Endothelial cell of umbilical vein (primary cell): ENCODE data around the gene AKAP8L. TPM values are rescaled to one million over a fixed set of nuclear protein-coding genes. Genes with fewer than 3 reads are reported as not detected.

Source experiments
- BruUV-seq: library from RNA; stranded (reverse); fragments of 400-500 nt; replicated peaks from 2 replicates; lab custom pipeline; 2021; lab: Mats Ljungman, UMichigan
- CTCF ChIA-PET: fragments of 300-600, 350-600 bp; sonication (Branson Sonifier 250); formaldehyde crosslinking; loops from one replicate; lab custom pipeline; 2021; ENCODE audit warnings: antibody characterized with exemption, inconsistent platforms; lab: Charles Lee
- POLR2A ChIA-PET: fragments of 300-600, 350-600 bp; sonication (Branson Sonifier 250); formaldehyde crosslinking; loops from one replicate; lab custom pipeline; 2021; ENCODE audit warnings: antibody characterized with exemption, inconsistent platforms; lab: Charles Lee
- DNase-seq: peaks from one replicate; pipeline ENCODE4 v3.0.0-alpha.2; 2011; ENCODE audit warnings: low read depth, low spot score
- FAIRE-seq: peaks from 2 replicates; lab custom pipeline; 2011; peaks lifted over from hg19 to GRCh38; lab: Jason Lieb, UNC
- H2AFZ ChIP-seq: 2 replicates; pipeline ENCODE4 v1.6.0; 2012; ENCODE audit warnings: low read depth, low read length, control low read depth, inconsistent platforms
- H3K27ac ChIP-seq: 2 replicates; pipeline ENCODE4 v1.5.1; 2011; ENCODE audit warnings: low read depth, mild to moderate bottlenecking, control low read depth, low read length, moderate library complexity; ENCODE audit not compliant: insufficient read depth
- H3K27me3 ChIP-seq, 2 experiments: 2 replicates each; pipeline versions ENCODE4 v1.6.0 to v1.6.1; 2011; ENCODE audit warnings: low read length in 2 of 2, mixed read lengths in 1 of 2; ENCODE audit not compliant: control insufficient read depth in 2 of 2, insufficient read depth in 2 of 2
- H3K36me3 ChIP-seq, 2 experiments: 2 replicates in 1 of 2; 3 replicates in 1 of 2; pipeline ENCODE4 v1.5.1; 2011; ENCODE audit warnings: low read length in 2 of 2, mild to moderate bottlenecking in 1 of 2, moderate library complexity in 1 of 2; ENCODE audit not compliant: control insufficient read depth in 2 of 2, insufficient read depth in 2 of 2; ENCODE audit errors: extremely low read depth in 1 of 2
- H3K4me1 ChIP-seq: 3 replicates; pipeline ENCODE4 v1.5.1; 2011; ENCODE audit warnings: mild to moderate bottlenecking, low read length; ENCODE audit not compliant: control insufficient read depth, insufficient read depth; ENCODE audit errors: extremely low read depth
- H3K4me2 ChIP-seq: 2 replicates; pipeline ENCODE4 v1.6.1; 2011; ENCODE audit warnings: low read length, control low read depth, mixed read lengths; ENCODE audit not compliant: insufficient read depth
- H3K4me3 ChIP-seq, 3 experiments: fragments of 200-600 bp in 1 of 3; sonication (generic), shearing (Covaris generic) in 1 of 3; replicated peaks in 1 of 3; 2 replicates each; pipeline ENCODE4 v1.5.1; 2011 to 2016; ENCODE audit warnings: control low read depth in 3 of 3, low read length in 3 of 3, mild to moderate bottlenecking in 2 of 3, inconsistent platforms in 1 of 3, low read depth in 1 of 3, moderate library complexity in 1 of 3; ENCODE audit not compliant: insufficient read depth in 1 of 3
- H3K79me2 ChIP-seq: 2 replicates; pipeline ENCODE4 v1.6.0; 2012; ENCODE audit warnings: low read length, inconsistent platforms; ENCODE audit not compliant: control insufficient read depth, insufficient read depth
- H3K9ac ChIP-seq: replicated peaks from 2 replicates; pipeline ENCODE3; 2011; ENCODE audit warnings: low read length, control low read depth; ENCODE audit not compliant: insufficient read depth; ENCODE audit errors: extremely low read depth
- H3K9me1 ChIP-seq: replicated peaks from 3 replicates; pipeline ENCODE4 v1.6.0; 2011; ENCODE audit warnings: mild to moderate bottlenecking, low read length; ENCODE audit not compliant: control insufficient read depth, insufficient read depth; ENCODE audit errors: extremely low read depth
- H3K9me3 ChIP-seq: replicated peaks from 2 replicates; pipeline ENCODE4 v1.5.1; 2012; ENCODE audit warnings: low read length, inconsistent platforms; ENCODE audit not compliant: control insufficient read depth, insufficient read depth
- H4K20me1 ChIP-seq: replicated peaks from 2 replicates; pipeline ENCODE3; 2011; ENCODE audit warnings: mild to moderate bottlenecking, low read length; ENCODE audit not compliant: control insufficient read depth, insufficient read depth; ENCODE audit errors: extremely low read depth
- CTCF ChIP-seq, 2 donors: IDR thresholded peaks; 1 replicate in 1 of 2; 2 replicates in 1 of 2; pipeline ENCODE4 v1.5.1; 2011; ENCODE audit warnings: low read length in 2 of 2, mild to moderate bottlenecking in 2 of 2, moderate library complexity in 2 of 2, control low read depth in 1 of 2, inconsistent platforms in 1 of 2, low read depth in 1 of 2; ENCODE audit not compliant: insufficient read depth in 1 of 2; ENCODE audit errors: extremely low read depth in 1 of 2
- EZH2 ChIP-seq: IDR thresholded peaks from 2 replicates; pipeline ENCODE4 v1.6.1; 2012; ENCODE audit warnings: borderline replicate concordance, low read depth, mild to moderate bottlenecking, moderate library complexity, low read length, inconsistent platforms; ENCODE audit not compliant: severe bottlenecking
- FOS ChIP-seq: IDR thresholded peaks from 2 replicates; pipeline ENCODE4 v1.6.1; 2011; ENCODE audit warnings: mild to moderate bottlenecking, low read length, moderate library complexity, borderline replicate concordance; ENCODE audit not compliant: insufficient read depth
- GATA2 ChIP-seq: IDR thresholded peaks from 2 replicates; pipeline ENCODE4 v1.7.0; 2011; ENCODE audit warnings: low read depth, mild to moderate bottlenecking, moderate library complexity, mixed read lengths, low read length; ENCODE audit not compliant: insufficient read length, insufficient read depth
- JUN ChIP-seq: IDR thresholded peaks from 2 replicates; pipeline ENCODE4 v1.6.1; 2011; ENCODE audit warnings: borderline replicate concordance, low read depth; ENCODE audit not compliant: insufficient read length, insufficient read depth
- MYC ChIP-seq: IDR thresholded peaks from one replicate; pipeline ENCODE4 v1.6.1; 2011; ENCODE audit warnings: mild to moderate bottlenecking, low read depth, low read length
- POLR2A ChIP-seq: IDR thresholded peaks from 2 replicates; pipeline ENCODE4 v1.6.1; 2012; ENCODE audit warnings: low read depth, mild to moderate bottlenecking, control low read depth, low read length
- POLR2AphosphoS5 ChIP-seq: IDR thresholded peaks from 2 replicates; pipeline ENCODE4 v1.6.1; 2012; ENCODE audit warnings: low read depth, mild to moderate bottlenecking, control low read depth, low read length, moderate library complexity; ENCODE audit not compliant: insufficient read depth
- dilution Hi-C: fragments of 300-500 bp; cut with MboI; formaldehyde crosslinking; loops from one replicate; pipeline ENCODE4 v1.15.0; 2019; ENCODE audit warnings: low sequenced_read_pairs; ENCODE audit not compliant: extremely low pct_ligation_motif_present
- intact Hi-C: fragments of 100-400 bp; cut with micrococcal nuclease; formaldehyde crosslinking; loops from one replicate; pipeline ENCODE4 v1.10.0; 2022
- polyA plus RNA-seq, 4 experiments: library from polyadenylated mRNA; depleted of rRNA in 3 of 4; stranded (reverse) in 3 of 4; unstranded in 1 of 4; fragments of >200 nt; gene quantifications; 2 replicates each; pipeline versions ENCODE4 v1.2.1 to v1.2.3, GENCODE V29; 2011 to 2012; ENCODE audit warnings: missing spikeins in 1 of 4
- total RNA-seq: library from RNA; stranded (reverse); gene quantifications from 2 replicates; pipeline ENCODE4 v1.2.3, GENCODE V29; 2021
- TF ChIP-seq, protein P1 (sequence below): IDR thresholded peaks from 2 replicates; pipeline ENCODE4 v1.6.1; 2011; ENCODE audit not compliant: insufficient read depth, insufficient read length

AKAP8L gene
- total and polyA plus RNA-seq, 2 donors (not counting 3 experiments of a cell fraction or from before 2014, with no cell fraction given), result 63.9 to 99.6 TPM

DNA sequence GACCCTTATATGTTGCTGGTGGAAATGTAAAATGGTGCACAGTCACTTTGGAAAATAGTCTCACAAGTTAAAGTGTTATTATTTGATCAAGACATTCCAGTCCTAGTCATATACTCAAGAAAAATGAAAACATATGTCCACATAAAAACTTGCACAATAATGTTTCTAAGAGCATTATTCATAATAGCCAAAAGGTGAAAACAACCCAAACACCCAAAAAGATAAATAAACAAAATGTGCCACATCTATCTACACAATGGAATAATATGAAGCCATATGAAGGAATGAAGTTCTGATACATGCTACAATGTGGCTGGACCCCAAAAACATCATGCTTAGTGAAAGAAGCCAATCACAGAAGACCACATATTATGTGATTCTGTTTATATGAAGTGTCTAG, 24.8 kb downstream of the AKAP8L start:
- FAIRE-seq, result no peak
- TF ChIP-seq EZH2 (no peak), POLR2A (no peak), GATA2 (no peak), MYC (no peak), FOS (no peak), JUN (no peak), POLR2AphosphoS5 (no peak), CTCF (IDR thresholded peaks at IDR 0.05; ENCODE audit: extremely low read depth in 1 of 2, insufficient read depth in 1 of 2, low read depth in 1 of 2, low read length in 2 of 2) (no peak)
- TF ChIP-seq, protein P1, sequence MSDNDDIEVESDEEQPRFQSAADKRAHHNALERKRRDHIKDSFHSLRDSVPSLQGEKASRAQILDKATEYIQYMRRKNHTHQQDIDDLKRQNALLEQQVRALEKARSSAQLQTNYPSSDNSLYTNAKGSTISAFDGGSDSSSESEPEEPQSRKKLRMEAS, result no peak
- Histone ChIP-seq H3K79me2 (peaks cover 10% of the 10 kb centered on the region), H3K9me1 (no peaks in the 10 kb centered on the region), H4K20me1 (no peaks in the 10 kb centered on the region), H3K9me3 (no peaks in the 10 kb centered on the region), H3K27ac (no peak overlapping the region), H2AFZ (no peak overlapping the region), H3K4me2 (no peak overlapping the region), H3K4me1 (no peaks in the 10 kb centered on the region), H3K9ac (no peak overlapping the region), H3K36me3 (peaks cover 6 to 31% of the 10 kb centered on the region in 2 experiments), H3K4me3 (no peak overlapping the region), H3K27me3 (no peaks in the 10 kb centered on the region)
- BruUV-seq, result no TSS peak
- CTCF ChIA-PET, result interaction anchor here (0.7 kb wide), 1 partner anchor 11 kb away, joined by 5 read pairs; no protein-coding TSS in a partner anchor
- dilution Hi-C loops (no loop called here), intact Hi-C loops (no loop called here)
- DNase-seq, result no peak
- POLR2A ChIA-PET, result interaction anchor here (0.6 kb wide), 1 partner anchor 80 kb away, joined by 14 read pairs; no protein-coding TSS in a partner anchor
